WERI-Rb-1 (cell line): ENCODE results near the gene RSAD2.

ENCODE experiments used
- DNase-seq: peaks from one replicate; pipeline ENCODE4 v3.0.0-alpha.2; 2020
- H3K27ac ChIP-seq: fragments of 250-450 bp; sonication (Bioruptor Pico); 2 replicates; pipeline ENCODE4 v1.5.1; 2020; ENCODE audit warnings: mild to moderate bottlenecking, moderate library complexity
- H3K27me3 ChIP-seq: fragments of 250-450 bp; sonication (Bioruptor Pico); 2 replicates; pipeline ENCODE4 v1.5.1; 2021; ENCODE audit warnings: mild to moderate bottlenecking, low read depth, moderate library complexity; ENCODE audit not compliant: insufficient read depth, severe bottlenecking
- H3K36me3 ChIP-seq: fragments of 250-450 bp; sonication (Bioruptor Pico); 2 replicates; pipeline ENCODE4 v1.5.1; 2020; ENCODE audit warnings: mild to moderate bottlenecking, moderate library complexity
- H3K4me3 ChIP-seq: 2 replicates; pipeline ENCODE4 v1.5.1; 2011; ENCODE audit warnings: low read depth, mild to moderate bottlenecking, control low read depth, low read length
- H3K9me3 ChIP-seq: fragments of 250-450 bp; sonication (Bioruptor Pico); 2 replicates; pipeline ENCODE4 v1.5.1; 2021; ENCODE audit warnings: mild to moderate bottlenecking, moderate library complexity; ENCODE audit not compliant: severe bottlenecking
- TF ChIP-seq, protein P1 (sequence below): IDR thresholded peaks from 2 replicates; pipeline ENCODE4 v1.5.1; 2011; ENCODE audit warnings: low read depth, mild to moderate bottlenecking, control low read depth, inconsistent platforms, low read length

Gene RSAD2

DNA sequence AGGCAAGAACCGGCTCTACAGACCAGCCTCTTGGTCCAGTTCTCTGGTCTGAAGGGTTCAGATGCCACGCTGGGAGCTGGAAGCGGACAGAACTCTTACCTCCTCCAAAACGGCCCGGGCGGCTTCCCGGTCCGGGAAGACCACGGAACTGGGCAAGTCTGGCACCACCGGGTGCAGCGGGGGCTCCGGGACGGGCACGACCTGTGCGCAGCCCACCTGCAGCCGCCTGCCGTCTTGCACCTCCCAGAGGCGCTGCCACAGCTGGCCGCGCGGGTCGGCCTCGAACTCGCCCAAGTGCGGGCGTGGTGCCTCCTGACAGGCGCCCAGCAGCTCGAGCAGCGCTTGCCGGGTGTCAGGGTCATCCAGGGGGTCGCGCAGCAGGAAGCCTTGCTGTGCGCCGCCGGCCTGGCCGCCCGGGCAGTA lies 12.6 kb upstream of the RSAD2 start:
- peak; percentile 11 for DNase-seq
- no peak overlapping the region for H3K4me3 ChIP-seq
- no peaks in the 10 kb centered on the region for H3K27me3 ChIP-seq
- TF ChIP-seq, protein P1, sequence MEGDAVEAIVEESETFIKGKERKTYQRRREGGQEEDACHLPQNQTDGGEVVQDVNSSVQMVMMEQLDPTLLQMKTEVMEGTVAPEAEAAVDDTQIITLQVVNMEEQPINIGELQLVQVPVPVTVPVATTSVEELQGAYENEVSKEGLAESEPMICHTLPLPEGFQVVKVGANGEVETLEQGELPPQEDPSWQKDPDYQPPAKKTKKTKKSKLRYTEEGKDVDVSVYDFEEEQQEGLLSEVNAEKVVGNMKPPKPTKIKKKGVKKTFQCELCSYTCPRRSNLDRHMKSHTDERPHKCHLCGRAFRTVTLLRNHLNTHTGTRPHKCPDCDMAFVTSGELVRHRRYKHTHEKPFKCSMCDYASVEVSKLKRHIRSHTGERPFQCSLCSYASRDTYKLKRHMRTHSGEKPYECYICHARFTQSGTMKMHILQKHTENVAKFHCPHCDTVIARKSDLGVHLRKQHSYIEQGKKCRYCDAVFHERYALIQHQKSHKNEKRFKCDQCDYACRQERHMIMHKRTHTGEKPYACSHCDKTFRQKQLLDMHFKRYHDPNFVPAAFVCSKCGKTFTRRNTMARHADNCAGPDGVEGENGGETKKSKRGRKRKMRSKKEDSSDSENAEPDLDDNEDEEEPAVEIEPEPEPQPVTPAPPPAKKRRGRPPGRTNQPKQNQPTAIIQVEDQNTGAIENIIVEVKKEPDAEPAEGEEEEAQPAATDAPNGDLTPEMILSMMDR: no peak
- peaks cover 4% of the 10 kb centered on the region for H3K9me3 ChIP-seq
- no peak overlapping the region for H3K27ac ChIP-seq
- peaks cover 9% of the 10 kb centered on the region for H3K36me3 ChIP-seq

DNA sequence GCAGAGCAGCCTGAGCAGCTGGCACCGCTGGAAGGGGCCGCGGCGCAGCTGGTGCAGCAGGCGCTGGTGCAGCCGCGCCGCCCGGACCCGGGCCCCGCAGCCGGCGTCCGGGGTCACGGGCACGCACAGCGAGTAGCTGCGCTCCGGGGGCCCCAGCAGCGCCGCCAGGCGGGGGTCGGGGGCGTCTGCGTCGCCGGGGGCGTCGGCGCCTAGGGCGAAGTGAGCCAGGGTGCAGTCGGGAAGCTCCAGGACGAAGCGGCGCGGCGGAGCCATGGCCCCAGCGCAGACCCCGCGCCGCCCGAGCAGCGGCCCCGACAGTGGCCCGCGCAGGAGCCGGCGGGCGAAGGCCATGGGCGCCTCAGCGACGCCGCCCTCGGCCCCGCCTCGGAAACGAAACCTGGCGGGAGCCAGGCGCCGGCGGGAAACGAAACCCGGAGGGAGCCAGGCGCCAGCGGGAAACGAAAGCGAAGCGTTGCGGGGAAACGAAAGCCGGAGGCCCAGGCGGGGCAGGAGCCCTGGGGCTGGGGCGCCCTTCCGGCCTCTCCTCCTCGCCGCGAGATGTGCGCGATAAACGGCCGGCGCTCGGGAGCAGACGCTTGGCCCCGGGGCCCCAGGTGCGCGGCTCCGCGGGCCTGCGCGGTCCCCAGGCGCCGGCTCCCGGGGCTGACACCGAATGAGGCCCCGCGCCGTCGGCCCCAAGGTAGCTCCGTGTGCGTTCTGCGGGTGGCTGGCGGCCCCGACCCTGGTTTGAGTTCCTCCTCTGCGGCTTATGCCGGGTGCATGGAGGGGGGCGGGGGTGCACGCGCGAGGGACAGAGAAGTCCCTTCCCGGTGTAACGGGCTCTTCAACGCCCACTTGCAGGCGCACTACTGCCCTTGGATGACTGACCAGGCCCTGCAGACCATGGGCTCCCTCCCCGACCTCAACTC lies 12.0 kb upstream of the RSAD2 start, which contains the start of gene CMPK2:
CMPK2 (minus strand) TSS at position 562 of the 929 bp plus-strand sequence; CDS start at position 351, 211 bp downstream.
- peak; percentile 77 for DNase-seq
- Histone ChIP-seq H3K27ac (peak within 1 kb of the TSS; percentile 67), H3K9me3 (no peaks in the 10 kb centered on the region), H3K27me3 (no peaks in the 10 kb centered on the region), H3K36me3 (peaks cover 3% of the 10 kb centered on the region; the same call in 1 of the 2 replicates), H3K4me3 (peak within 1 kb of the TSS; percentile 45)
- TF ChIP-seq, protein P1: peak; percentile 46

DNA sequence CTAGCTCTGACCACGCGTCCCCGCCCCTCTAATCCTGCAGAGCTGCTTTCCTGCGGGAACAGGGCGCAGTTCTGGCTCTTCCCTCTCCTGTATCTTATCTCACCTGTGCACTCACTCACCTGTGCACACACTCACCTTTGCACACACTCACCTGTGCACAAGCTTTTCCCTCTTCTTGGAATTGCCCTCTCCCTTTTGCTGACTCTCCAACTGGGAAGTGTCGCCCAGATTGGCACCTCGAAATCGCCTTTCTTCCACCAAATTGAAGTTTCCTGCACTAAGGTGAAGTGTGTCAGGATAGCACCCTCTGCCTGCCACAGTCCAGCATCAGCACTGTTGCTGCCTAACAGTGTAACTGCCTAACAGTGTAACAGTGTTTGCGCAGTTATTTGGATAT lies 11.3 kb upstream of the RSAD2 start:
- Histone ChIP-seq H3K27ac (peak overlapping the region; percentile 67), H3K9me3 (no peaks in the 10 kb centered on the region), H3K27me3 (no peaks in the 10 kb centered on the region), H3K36me3 (0 out of 2 replicates have a peak, but pooled peaks cover 2% of the 10 kb centered on the region), H3K4me3 (peak overlapping the region; percentile 45)
- DNase-seq: peak; percentile 60
- TF ChIP-seq, protein P1: peak; percentile 80

DNA sequence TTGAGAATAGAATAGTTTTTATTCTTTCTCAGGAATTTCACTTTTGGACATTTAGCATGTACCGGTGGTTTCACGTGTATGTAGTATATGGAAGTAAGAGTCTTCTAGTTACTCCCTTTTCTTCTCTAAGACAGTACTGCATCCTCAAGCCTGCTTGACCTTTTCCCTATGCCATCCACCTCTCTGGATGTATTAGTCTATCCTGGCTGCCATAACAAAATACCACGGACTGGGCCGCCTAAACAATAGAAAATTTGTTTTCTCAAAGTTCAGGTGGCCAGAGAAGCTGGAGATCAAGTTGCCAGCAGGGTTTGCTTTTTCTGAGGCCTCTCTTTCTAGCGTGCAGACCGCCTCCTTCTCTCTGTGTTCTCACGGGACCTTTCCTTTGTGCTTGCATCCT lies 10.6 kb upstream of the RSAD2 start:
- Histone ChIP-seq H3K27me3 (no peaks in the 10 kb centered on the region), H3K4me3 (no peak overlapping the region), H3K36me3 (0 out of 2 replicates have a peak, but pooled peaks cover 2% of the 10 kb centered on the region), H3K9me3 (no peaks in the 10 kb centered on the region), H3K27ac (no peak overlapping the region)
- TF ChIP-seq, protein P1: no peak
- DNase-seq: no peak

DNA sequence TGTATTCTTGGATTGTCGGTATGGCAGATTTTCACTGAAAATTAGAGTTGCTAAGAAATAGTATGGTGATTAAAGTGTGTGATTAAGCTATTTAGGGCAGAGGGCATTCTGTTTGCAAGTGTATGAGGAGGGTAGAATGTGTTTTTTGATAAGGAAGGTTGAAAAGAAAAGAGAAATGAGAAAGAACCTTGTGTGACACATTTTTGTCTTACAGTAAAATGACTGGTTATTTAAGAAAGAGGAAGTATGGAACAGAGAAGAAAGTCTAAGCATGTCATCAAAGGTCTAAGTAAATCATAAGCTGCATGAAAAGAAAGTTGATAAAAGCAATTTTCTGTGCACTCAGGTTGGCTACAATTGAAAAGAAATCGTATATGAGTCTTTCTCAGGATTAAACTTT lies 5.2 kb upstream of the RSAD2 start:
- TF ChIP-seq, protein P1: no peak
- no peak for DNase-seq
- H3K4me3 ChIP-seq: no peak overlapping the region
- H3K27ac ChIP-seq: no peak overlapping the region
- H3K36me3 ChIP-seq: no peaks in the 10 kb centered on the region
- H3K9me3 ChIP-seq: peaks cover 2% of the 10 kb centered on the region
- H3K27me3 ChIP-seq: no peaks in the 10 kb centered on the region
